ENCODE measurements around the gene PRAMEF13.
A peak's percentile ranks its signal among the peaks of the same experiment; 100 is the strongest.
"Not testable (repeated sequence)": the region's sequence is repeated elsewhere in the genome, so short reads cannot be mapped to it uniquely, and the experiment has no call there.

Gene PRAMEF13, protein sequence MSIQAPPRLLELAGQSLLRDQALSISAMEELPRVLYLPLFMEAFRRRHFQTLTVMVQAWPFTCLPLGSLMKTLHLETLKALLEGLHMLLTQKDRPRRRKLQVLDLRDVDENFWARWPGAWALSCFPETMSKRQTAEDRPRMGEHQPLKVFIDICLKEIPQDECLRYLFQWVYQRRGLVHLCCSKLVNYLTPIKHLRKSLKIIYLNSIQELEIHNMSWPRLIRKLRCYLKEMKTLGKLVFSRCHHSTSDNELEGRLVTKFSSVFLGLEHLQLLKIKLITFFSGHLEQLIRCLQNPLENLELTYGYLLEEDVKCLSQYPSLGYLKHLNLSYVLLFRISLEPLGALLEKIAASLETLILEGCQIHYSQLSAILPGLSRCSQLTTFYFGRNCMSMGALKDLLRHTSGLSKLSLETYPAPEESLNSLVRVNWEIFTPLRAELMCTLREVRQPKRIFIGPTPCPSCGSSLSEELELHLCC

DNA sequence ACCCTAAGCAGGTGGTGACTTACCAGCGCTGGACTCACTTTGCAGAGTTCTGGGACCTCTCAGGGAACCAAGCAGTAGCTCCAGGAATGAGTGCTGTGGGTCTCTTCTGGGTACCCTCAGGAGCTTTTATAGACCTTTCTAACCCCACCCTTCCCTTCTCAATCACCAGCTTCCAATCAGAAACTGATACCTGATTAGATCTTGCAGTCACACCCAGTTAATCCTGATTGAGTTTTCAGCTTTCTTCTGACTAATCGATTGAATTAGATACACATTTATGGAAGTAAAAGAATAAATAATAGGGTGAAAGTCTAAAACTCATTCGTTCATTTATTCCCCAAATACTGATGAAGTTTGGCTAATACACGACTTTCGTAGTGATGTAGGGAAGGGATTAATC is at the start of gene PRAMEF13:
Gene PRAMEF13 (minus strand): TSS at position 101 of the 400 bp plus-strand sequence. CDS start 1,820 bp downstream, outside the sequence.
- DNase-seq (ENCODE audit: extremely low read depth in 1 of 2, low read depth in 1 of 2): not testable (repeated sequence)

DNA sequence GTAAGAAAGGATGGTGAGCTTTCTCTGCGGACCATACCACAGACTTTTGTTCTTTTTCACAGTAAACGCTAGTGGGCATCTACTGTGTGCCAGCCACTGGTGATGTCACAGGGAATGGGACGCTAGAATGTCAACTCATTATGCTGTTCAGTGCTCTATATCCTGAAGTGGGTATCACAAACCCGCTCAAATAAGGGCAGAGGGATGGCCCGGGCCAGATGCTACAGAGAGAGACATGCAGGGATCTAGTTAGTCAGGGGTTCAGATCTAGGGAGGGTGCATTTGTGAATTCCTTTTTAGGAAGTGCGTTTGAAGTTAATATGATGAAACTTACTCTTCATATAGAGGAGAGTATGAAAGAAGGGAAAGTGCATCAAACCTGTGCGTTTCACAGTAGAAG is 45.9 kb upstream of the PRAMEF13 start:
- not testable (repeated sequence) for DNase-seq (ENCODE audit: extremely low read depth in 1 of 2, low read depth in 1 of 2)

DNA sequence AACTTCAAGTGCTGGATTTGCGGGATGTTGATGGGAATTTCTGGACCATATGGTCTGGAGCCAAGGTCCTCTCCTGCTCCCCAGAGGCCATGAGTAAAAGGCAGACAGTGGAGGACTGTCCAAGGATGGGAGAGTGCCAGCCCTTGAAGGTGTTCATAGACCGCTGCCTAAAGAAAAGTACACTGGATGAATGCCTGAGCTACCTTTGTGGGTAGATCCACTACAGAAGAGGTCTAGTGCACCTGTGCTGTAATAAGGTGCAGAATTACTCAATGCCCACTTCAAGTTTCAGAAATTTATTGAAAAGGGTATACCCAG is 45.3 kb upstream of the PRAMEF13 start:
- not testable (repeated sequence) for DNase-seq (ENCODE audit: extremely low read depth in 1 of 2, low read depth in 1 of 2)

DNA sequence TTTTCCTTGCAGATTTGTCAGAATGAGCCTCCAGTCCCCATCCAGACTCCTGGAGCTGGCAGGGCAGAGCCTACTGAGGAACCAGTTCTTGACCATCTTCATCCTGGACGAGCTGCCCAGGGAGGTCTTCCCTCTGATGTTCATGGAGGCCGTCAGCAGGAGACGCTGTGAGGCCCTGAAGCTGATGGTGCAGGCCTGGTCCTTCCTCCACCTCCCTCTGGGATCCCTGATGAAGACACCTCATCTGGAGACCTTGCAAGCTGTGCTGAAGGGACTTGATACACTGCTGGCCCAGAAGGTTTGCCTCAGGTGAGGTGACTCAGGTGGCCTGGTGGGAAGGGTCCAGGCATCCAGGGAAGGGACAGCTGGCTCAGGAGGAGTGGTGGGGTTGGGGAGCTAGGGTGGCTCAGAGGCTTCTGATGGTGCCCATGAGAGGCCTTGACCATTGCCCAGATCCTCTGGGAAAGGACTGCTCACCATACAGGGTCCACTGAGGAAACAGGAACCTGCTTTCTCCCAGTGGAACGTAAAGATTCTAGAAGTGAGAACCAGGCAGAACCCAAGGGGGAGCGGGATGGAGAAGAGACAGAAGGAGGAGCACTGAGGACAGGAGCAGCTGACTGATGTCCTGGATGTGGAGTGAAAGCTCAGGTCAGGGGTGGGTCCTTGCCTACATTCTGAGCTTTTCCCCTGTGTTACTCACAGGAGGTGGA is 44.8 kb upstream of the PRAMEF13 start:
- not testable (repeated sequence) for DNase-seq (ENCODE audit: extremely low read depth in 1 of 2, low read depth in 1 of 2)

DNA sequence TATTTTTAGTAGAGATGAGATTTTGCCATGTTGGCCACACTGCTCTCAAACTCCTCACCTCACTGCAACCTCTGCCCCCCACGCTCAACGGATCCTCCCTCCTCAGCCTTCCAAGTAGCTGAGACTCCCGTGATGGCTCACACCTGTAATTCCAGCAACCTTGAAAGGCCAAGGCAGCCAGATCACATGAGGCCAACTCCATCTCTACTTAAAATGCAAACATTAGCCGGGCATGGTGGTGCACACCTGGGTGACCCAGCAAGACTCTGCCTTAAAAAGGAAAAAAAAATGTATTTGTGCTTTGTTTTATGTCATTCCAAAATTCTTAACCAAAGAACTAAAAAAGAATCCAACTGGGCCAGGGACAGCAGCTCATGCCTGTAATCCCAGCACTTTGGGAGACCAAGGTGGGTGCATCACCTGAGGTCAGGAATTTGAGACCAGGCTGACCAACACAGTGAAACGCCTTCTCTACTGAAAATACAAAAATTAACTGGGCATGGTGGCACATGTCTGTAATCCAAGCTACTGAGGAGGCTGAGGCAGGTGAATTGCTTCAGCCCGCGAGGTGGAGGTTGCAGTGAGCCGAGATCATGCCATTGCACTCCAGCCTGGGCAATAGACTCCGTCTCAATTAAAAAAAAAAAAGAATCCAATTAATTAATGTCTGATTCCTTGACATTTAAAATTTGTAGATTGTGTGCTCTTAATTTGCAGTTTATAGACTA is 42.5 kb upstream of the PRAMEF13 start:
- not testable (repeated sequence) for DNase-seq (ENCODE audit: extremely low read depth in 1 of 2, low read depth in 1 of 2)

DNA sequence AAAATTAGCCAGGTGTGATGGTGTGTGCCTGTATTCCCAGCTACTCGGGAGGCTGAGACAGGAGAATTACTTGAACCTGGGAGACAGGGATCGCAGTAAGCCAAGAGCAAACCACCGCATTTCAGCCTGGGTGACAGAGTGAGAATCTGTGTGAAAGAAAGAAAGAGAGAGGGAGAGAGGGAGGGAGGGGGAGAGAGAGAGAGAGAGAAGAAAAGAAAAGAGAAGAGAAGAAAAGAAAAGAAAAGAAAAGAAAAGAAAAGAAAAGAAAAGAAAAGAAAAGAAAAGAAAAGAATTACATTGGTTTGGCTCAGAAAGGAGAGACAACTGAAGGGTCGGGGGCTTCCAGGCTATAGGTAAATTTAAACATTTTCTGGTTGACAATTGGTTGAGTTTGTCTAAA is 38.4 kb upstream of the PRAMEF13 start:
- DNase-seq (ENCODE audit: extremely low read depth in 1 of 2, low read depth in 1 of 2): not testable (repeated sequence)

GRCh38 chr1:13237572-13237971 is 36.4 kb upstream of the PRAMEF13 start:
- DNase-seq (ENCODE audit: extremely low read depth in 1 of 2, low read depth in 1 of 2): not testable (repeated sequence)

DNA sequence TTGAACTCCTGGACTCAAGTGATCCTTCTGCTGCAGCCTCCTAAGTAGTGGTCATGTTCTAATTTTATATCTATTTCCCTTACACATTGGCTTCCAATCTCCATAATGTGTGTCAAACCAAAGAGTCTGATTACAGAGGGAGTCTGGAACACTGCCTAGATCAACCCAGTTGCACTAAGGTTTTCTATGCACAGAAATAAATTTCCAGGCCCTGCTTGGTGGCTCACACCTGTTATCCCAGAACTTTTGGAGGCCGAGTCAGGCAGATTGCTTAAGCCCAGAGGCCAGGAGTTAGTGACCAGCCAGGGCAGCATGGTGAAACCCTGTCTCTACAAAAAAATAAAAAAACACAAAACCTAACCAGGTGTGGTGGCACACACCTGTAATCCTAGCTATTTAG is 32.8 kb upstream of the PRAMEF13 start:
- not testable (repeated sequence) for DNase-seq (ENCODE audit: extremely low read depth in 1 of 2, low read depth in 1 of 2)

DNA sequence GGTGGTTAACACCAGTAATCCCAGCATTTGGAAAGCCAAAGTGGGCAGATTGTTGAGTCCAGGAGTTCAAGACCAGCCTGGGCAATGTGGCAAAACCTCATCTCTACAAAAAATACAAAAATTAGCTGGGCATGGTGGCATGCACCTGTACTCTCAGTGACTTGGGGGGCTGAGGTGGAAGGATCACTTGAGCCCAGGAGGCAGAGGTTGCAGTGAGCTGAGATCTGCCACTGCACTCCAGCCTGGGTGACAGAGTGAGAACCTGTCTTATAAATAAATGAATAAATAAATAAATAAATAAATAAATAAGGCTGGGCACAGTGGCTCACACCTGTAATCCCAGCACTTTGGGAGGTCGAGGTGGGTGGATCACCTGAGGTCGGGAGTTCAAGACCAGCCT is 30.8 kb upstream of the PRAMEF13 start:
- DNase-seq (ENCODE audit: extremely low read depth in 1 of 2, low read depth in 1 of 2): not testable (repeated sequence)

- DNase-seq (ENCODE audit: extremely low read depth in 1 of 2, low read depth in 1 of 2): not testable (repeated sequence)
Observed at GRCh38 chr1:13231061-13231750, 30.0 kb upstream of the PRAMEF13 start.

DNA sequence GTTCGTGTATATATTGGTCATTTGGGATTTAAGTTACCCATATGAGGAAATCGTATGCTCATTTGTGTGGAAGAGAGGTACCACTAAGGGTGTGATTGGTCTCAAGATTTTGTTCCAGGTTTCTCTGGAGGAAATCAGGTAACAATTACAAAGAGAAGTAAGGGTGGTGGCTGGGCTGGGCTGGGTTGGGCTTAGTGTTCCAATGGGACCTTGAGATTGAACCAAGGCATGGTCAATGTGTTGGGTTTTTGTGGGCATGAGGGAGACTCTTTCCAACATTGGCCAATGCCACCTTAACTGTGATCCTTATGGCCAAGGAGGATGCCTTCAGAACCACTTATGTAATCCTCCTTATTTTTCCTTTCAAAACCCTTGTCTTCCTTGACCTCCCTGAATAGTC is 29.4 kb upstream of the PRAMEF13 start:
- not testable (repeated sequence) for DNase-seq (ENCODE audit: extremely low read depth in 1 of 2, low read depth in 1 of 2)

DNA sequence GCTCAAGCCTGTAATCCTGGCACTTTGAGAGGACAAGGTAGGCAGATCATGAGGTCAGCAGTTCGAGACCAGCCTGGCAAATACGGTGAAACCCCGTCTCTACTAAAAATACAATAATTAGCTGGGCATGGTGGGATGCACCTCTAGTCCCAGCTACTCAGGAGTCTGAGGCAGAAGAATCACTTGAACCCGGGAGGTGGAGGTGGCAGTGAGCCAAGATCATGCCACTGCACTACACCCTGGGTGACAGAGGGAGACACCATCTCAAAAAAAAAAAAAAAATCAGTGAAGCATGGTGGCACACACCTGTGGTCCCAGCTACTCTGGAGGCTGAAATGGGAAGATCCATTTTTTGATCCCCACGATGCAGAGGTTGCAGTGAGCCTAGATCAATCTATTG is 28.9 kb upstream of the PRAMEF13 start:
- not testable (repeated sequence) for DNase-seq (ENCODE audit: extremely low read depth in 1 of 2, low read depth in 1 of 2)

GRCh38 chr1:13228343-13228781 is 27.2 kb upstream of the PRAMEF13 start:
- DNase-seq (ENCODE audit: extremely low read depth in 1 of 2, low read depth in 1 of 2): peak in 1 of 2 donors; percentile 17

- not testable (repeated sequence) for DNase-seq (ENCODE audit: extremely low read depth in 1 of 2, low read depth in 1 of 2)
Observed at GRCh38 chr1:13227271-13228055, 26.3 kb upstream of the PRAMEF13 start.

GRCh38 chr1:13225675-13226204 is 24.5 kb upstream of the PRAMEF13 start, which contains the start of gene PRAMEF18:
PRAMEF18 (minus strand) TSS chr1:13226154; CDS start chr1:13226106, 48 bp downstream.
- not testable (repeated sequence) for DNase-seq (ENCODE audit: extremely low read depth in 1 of 2, low read depth in 1 of 2)

GRCh38 chr1:13224480-13225060 is 23.4 kb upstream of the PRAMEF13 start:
- DNase-seq (ENCODE audit: extremely low read depth in 1 of 2, low read depth in 1 of 2): no peak

DNA sequence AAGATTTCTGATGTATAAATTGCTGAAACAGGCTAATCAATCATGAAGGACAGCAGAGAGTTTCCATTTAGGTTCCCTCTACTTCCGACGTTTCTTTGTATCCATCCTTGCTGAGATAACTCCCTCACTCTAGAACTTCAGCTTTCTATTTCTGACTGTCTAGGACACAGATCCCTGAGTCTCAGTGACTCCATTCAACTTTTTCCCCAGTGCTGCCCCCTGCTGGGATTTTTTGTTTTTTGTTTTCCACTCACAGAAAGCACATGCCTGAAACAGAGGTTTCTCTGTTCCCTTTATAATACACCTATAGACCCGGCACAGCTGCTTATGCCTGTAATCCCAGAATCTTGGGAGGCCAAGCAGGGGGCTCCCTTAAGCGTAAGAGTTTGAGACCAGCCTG is 21.6 kb upstream of the PRAMEF13 start:
- not testable (repeated sequence) for DNase-seq (ENCODE audit: extremely low read depth in 1 of 2, low read depth in 1 of 2)

GRCh38 chr1:13219203-13219602 is 18.0 kb upstream of the PRAMEF13 start:
- DNase-seq (ENCODE audit: extremely low read depth in 1 of 2, low read depth in 1 of 2): not testable (repeated sequence)

- DNase-seq (ENCODE audit: extremely low read depth in 1 of 2, low read depth in 1 of 2): not testable (repeated sequence)
Observed at GRCh38 chr1:13216619-13217018, 15.4 kb upstream of the PRAMEF13 start.

All from activated CD8-positive, alpha-beta memory T cell treated with anti-CD3 and anti-CD28 coated beads for 1 hour (primary cell).